AG20443 (cell line): ENCODE results near the gene TEX36.
A peak's percentile ranks its signal among the peaks of the same experiment; 100 is the strongest.
"Not testable (repeated sequence)": the region's sequence is repeated elsewhere in the genome, so short reads cannot be mapped to it uniquely, and the experiment has no call there.

Experiments
- DNase-seq: peaks from one replicate; pipeline ENCODE4 v3.0.0; 2012; ENCODE audit warnings: low spot score, mixed read lengths

The TEX36 gene

GRCh38 chr10:125683063-125683462, at the start of gene TEX36:
Gene TEX36 (minus strand): TSS chr10:125683163. CDS start chr10:125682989, 174 bp downstream.
- DNase-seq: no peak

GRCh38 chr10:125727436-125727835, 44.5 kb upstream of the TEX36 start:
- no peak for DNase-seq

GRCh38 chr10:125726914-125727313, 44.0 kb upstream of the TEX36 start:
- DNase-seq: no peak

DNA sequence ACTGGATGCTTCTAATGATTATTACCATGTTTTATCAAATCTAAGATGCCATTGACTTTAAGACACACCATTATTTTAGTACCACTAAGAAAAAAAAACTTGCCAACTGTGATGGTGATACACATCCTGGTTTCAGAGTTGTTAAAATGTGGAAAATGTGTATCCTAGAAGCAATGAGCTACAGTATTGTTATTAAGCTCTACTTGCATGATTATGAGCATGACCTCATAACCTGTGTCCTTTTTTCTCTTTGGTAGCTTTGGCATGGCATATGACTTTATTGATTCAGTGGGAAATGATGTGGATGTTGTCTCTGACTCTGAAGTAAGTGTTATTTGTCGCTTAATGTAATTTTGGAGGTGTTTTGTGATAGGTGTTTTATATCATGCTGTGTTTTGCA, 39.8 kb upstream of the TEX36 start:
- no peak for DNase-seq

GRCh38 chr10:125721035-125721434, 38.1 kb upstream of the TEX36 start:
- no peak for DNase-seq

- no peak for DNase-seq
Measured at GRCh38 chr10:125720002-125720382, 37.0 kb upstream of the TEX36 start.

DNA sequence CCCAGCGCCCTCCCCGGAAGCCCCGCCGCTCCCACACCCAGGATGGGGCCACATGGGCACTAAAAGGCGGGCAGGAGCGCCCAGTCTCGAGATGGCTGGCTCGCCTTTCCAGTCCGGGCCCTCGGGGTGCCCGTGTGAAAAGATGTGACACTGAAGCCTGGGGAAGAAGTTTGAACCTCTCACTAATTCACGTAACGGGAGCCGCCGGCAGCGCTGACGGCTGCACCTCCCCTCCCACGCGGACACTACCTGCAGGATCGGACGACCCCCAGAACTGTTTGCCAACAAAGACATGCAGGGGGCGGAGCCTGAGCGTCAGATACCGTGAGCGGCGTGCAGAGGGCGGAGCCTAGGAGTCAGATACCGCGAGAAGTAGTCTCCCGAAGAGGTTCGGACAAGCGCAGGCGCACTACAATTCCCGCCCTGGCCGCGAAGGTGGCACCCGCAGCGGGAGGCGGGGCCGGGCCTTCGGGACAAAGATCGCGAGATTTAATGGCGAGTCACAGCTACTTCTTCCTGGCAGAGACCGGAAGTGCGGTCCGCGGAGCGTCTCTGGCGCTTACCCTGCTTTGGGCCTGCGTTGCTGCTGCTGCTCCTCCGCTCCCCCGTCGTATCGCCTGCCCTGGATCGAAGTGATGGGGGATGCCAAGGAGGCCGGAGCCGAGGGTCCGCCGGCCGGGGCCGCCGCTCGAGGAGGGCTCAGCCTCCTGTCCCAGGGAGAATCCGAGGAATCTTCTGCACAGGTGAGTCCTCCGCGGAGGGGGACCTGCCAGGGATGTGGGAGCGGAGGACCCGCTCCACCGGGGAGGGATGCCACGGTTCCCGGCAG, 36.4 kb upstream of the TEX36 start, which contains the start of gene EDRF1:
Gene EDRF1 (plus strand): TSS at position 537 of the 829 bp plus-strand sequence. CDS start 99 bp downstream, at position 636.
- DNase-seq: peak; percentile 100

- not testable (repeated sequence) for DNase-seq
Measured at GRCh38 chr10:125714728-125715127, 31.8 kb upstream of the TEX36 start.

- no peak for DNase-seq
Measured at GRCh38 chr10:125711110-125711750, 28.3 kb upstream of the TEX36 start.

DNA sequence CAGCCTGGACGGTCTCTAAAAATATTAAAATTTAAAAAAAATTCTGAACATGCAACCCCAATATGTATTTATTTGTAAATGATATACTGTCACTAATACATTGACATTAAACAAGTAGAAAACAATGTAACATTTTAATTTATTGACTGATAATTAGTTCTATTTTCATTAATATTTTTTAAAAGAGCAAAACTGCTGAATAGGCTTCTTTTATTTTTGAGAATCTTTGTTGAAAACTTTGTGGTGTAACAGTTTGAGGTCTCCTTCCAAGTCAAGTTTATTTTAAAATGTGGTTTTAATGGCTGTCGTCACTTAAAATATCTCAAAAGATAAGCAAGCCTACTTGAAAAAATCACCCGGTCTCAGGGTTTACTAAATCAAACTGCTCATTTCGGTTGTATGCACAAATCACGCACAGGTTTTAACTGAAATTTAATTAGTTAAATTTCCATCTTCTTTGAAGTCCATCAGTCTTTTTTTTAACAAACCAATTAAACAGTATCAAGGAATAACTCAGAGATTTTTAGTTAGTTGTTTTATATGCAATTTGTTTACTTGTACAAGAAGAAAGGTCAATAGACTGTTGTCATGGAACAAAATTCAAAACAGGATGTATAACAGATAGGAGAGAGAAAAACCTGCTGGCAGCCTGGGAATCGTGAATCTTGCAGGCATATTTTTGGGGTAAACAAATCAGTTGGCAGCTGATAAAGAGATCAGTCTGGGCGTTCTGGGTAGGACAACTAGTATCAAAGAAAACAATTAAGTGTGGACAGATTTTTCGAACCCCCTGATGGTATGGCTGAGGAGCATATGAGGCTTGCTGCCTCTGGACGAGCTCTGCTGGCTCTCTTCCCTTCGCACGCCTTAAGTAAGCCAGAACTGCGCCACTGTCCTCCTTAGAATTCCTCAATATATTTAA, 26.9 kb upstream of the TEX36 start:
- no peak for DNase-seq

DNA sequence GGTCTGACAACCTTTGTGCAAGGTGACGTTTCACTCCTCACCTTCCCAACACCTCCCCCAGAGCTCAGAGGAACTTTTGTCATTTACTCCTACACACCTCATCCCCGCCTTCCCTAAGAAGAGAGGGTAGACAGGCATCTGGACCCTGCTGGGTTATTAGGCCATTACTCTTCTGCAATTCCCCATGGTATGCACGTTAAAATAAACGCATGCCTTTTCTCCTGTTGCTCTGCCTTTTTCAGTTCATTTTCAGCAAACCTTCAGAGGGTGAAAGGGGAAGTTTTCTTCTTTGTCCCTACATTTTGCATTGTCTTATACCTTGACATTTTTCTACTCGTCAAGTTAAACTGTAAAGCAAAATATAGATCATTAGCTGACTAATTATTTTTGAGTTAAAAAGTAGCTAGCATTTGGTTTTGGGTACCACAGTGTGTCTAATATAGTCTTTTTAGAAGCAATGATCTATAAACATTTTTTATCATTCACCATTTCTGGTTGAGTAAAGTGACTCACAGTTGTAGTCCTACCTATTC, 26.1 kb upstream of the TEX36 start:
- no peak for DNase-seq

DNA sequence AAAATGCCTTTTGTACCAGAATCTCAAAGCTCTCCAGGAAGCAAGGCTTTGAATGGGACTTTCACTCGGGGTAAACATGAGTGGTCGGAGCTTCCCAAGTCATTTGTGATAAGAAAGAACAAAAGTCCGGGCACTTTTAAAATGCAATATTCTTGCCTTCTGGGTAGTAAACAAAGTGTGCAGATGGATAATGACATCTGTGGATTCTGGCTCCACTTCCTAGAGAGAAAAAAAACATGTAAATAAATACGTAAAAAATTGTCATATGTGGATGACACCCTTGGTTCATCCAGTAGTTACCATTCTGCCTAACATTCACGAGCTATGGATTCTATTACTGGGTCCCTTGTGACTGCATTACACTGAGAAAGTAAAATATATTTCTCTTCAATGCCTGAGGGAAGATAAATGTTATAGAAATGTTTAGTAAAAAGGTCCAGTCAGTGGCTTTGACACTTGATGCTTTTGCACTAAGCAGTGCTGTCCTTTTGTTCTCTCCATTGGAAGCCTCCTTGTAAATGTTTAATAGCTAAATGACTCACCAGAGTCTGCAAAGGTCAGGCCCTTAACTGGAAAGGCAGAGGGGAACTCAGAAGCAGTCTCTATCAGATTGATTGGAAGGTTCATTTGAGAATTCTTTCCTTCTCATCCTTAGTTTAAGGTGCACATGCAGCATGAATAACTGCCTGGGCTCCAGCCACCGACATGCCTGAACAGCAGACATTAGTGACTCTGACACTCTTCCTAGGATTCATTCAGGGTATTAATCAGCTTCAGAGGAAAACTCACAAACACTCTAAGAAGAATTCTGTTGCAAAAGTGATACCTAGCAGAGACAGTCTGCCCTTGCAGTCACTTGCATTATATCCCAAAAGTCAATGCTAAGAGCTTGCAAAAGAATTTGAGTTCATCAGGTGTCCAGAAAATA, 24.8 kb upstream of the TEX36 start:
- DNase-seq: peak; percentile 31

GRCh38 chr10:125700355-125700911, 17.5 kb upstream of the TEX36 start:
- peak; percentile 26 for DNase-seq

- no peak for DNase-seq
Measured at GRCh38 chr10:125699562-125700143, 16.7 kb upstream of the TEX36 start.

GRCh38 chr10:125698481-125698998, 15.6 kb upstream of the TEX36 start:
- DNase-seq: no peak

DNA sequence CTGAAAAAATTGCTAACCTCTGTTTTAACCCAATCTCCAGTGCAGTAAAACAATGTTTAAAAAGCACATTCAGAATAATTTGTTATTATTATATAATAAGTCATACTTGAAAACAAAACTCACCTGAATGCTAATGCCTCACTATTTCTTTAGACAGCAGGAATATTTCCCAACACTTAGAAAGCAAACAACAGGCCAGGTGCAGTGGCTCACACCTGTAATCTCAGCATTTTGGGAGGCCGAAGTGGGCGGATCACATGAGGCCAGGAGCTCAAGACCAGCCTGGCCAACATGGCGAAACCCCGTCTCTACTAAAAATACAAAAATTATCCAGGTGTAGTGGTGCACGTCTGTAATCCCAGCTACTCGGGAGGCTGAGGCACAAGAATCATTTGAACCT, 13.9 kb upstream of the TEX36 start:
- not testable (repeated sequence) for DNase-seq

DNA sequence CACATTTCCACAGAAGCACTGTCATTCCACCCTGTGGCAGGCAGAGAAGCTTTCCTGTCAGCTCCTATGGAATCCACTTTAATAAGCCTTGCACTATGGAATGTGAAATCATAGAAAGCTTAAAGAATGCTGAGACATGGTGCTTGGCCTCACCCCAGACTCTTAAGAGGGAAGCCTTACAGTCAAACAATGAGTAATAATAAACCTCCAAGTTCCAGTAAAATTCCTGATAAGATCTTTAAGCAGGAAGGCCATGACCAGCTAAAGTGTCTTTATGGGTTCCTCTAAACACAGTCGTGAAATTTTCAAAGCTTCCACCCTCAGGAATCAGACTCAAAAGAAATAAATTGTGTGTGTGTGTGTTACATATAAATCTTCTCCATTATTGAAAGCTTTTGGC, 11.9 kb upstream of the TEX36 start:
- peak; percentile 71 for DNase-seq

GRCh38 chr10:125693524-125693847, 10.5 kb upstream of the TEX36 start:
- no peak for DNase-seq

DNA sequence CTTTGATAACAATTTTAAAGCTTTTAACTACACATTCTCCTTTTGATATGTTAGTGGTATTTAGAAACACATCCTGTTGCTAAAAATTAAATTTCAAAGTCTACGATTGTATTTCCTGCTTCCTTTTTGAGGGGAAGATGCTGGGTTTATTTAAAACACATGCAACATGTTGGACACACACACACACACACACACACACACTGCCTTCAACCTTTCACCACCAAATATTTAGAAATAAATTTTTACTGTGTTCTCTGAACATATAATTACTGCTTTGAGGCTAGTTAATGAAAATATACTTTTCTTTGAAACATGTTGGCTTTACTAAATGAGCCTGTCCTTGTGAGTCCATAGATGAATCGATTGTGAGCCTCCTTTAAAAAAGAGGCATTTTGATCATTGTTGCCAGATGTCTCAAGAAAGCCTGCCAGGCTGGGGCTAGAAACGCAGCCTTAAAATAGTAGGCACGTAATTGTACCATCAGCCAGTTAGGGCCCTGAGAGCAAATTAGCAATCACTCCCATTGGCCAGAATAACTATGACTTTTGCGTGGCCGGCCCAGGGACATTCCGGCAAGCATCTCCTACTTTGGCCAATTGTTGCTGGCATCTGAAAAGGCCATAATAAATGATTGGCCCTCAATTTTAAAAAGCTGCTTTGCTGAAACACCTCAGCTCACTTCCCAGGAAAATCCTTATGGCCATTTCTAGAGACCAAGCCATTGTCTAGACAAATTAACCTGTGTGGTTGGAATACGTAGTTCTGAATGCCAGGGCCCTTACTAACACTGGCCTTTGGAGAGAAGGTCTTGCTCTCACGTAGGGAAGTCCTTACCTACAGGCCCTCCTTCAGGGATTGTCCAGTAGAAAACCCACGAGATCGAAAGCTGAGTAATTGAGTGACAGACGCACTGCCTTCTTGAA, 9.9 kb upstream of the TEX36 start:
- DNase-seq: peak; percentile 80
